Occipital lobe (tissue), 3 donors: Measurements from ENCODE around the gene IARS1. TPM values are rescaled to one million over a fixed set of nuclear protein-coding genes. Genes with fewer than 3 reads are reported as not detected.

ENCODE experiments used
- DNase-seq: peaks from one replicate; lab custom pipeline; 2025; lab: John Stamatoyannopoulos, UW
- small RNA-seq: library from RNA; depleted of rRNA; stranded (forward); fragments of <200 nt; gene quantifications from one replicate; pipeline ENCODE3, GENCODE V24; 2014
- total RNA-seq: library from RNA; depleted of rRNA; stranded (reverse); fragments of >200 nt; gene quantifications from one replicate; pipeline ENCODE4 v1.2.3, GENCODE V29; 2014

The IARS1 gene
- total RNA-seq, 1 donor from 2014 or later = 154 TPM

- no peak for DNase-seq
These were observed 48.3 kb downstream of the IARS1 start for GRCh38 chr9:92245005-92245797.

Small RNA genes lying within 50 kb of the gene (small RNA-seq; reads per million reads assigned to genes)
- not detected for gene MIR3651
- not detected for gene SNORA84

Other genes starting within 250 kb of the IARS1 start
- gene SPTLC1, start 178.3 kb downstream of the IARS1 start, total RNA-seq = 84.1 TPM
- 18.2 TPM for gene NOL8, start 31.7 kb upstream of the IARS1 start, total RNA-seq
- gene CENPP, start 32.3 kb upstream of the IARS1 start, total RNA-seq = 8.6 TPM
- 15.1 TPM for gene OGN, start 110.9 kb upstream of the IARS1 start, total RNA-seq
- gene OMD, start 130.8 kb upstream of the IARS1 start, total RNA-seq = 2.5 TPM
- 7.8 TPM for gene ASPN, start 188.8 kb upstream of the IARS1 start, total RNA-seq
- gene ECM2, start 242.3 kb upstream of the IARS1 start, total RNA-seq = 5.6 TPM